GM10266 (cell line): ENCODE data around the gene MYO7B.

Source experiments
- DNase-seq: peaks from one replicate; pipeline ENCODE4 v3.0.0; 2012; ENCODE audit errors: extremely low spot score
- CTCF ChIP-seq: IDR thresholded peaks from 2 replicates; pipeline ENCODE4 v1.5.1; 2012; ENCODE audit warnings: mild to moderate bottlenecking, low read depth; ENCODE audit not compliant: control insufficient read depth, insufficient read depth; ENCODE audit errors: missing control alignments

MYO7B gene

GRCh38 chr2:127636248-127637235 lies 101.1 kb downstream of the MYO7B start:
- no peak for TF ChIP-seq CTCF
- no peak for DNase-seq

GRCh38 chr2:127637236-127637630 lies 101.8 kb downstream of the MYO7B start:
- TF ChIP-seq CTCF: no peak
- no peak for DNase-seq

GRCh38 chr2:127637725-127638252 lies 102.3 kb downstream of the MYO7B start:
- no peak for TF ChIP-seq CTCF
- DNase-seq: no peak

GRCh38 chr2:127638361-127639110 lies 103.1 kb downstream of the MYO7B start:
- no peak for DNase-seq
- TF ChIP-seq CTCF: no peak

- no peak for TF ChIP-seq CTCF
These were observed 103.6 kb downstream of the MYO7B start for GRCh38 chr2:127639111-127639474.

GRCh38 chr2:127640082-127641072 lies 104.9 kb downstream of the MYO7B start:
- DNase-seq: peak; percentile 65

More at GRCh38 chr2:127639111-127639474, 103.6 kb downstream of the MYO7B start:
- no peak for DNase-seq

More at GRCh38 chr2:127640082-127641072, 104.9 kb downstream of the MYO7B start:
- TF ChIP-seq CTCF: peak; percentile 41
